22Rv1 (cell line): ENCODE measurements around the gene ZC3H7B.

Experiments used
- ZFX ChIP-seq: fragments of 450-650 bp; IDR thresholded peaks from 2 replicates; pipeline ENCODE4 v1.6.1; 2017; ENCODE audit warnings: antibody characterized with exemption, borderline replicate concordance
- TF ChIP-seq, protein P1 (sequence below): fragments of 450-650 bp; IDR thresholded peaks from 2 replicates; pipeline ENCODE4 v1.5.1; 2017; ENCODE audit warnings: mild to moderate bottlenecking

DNA sequence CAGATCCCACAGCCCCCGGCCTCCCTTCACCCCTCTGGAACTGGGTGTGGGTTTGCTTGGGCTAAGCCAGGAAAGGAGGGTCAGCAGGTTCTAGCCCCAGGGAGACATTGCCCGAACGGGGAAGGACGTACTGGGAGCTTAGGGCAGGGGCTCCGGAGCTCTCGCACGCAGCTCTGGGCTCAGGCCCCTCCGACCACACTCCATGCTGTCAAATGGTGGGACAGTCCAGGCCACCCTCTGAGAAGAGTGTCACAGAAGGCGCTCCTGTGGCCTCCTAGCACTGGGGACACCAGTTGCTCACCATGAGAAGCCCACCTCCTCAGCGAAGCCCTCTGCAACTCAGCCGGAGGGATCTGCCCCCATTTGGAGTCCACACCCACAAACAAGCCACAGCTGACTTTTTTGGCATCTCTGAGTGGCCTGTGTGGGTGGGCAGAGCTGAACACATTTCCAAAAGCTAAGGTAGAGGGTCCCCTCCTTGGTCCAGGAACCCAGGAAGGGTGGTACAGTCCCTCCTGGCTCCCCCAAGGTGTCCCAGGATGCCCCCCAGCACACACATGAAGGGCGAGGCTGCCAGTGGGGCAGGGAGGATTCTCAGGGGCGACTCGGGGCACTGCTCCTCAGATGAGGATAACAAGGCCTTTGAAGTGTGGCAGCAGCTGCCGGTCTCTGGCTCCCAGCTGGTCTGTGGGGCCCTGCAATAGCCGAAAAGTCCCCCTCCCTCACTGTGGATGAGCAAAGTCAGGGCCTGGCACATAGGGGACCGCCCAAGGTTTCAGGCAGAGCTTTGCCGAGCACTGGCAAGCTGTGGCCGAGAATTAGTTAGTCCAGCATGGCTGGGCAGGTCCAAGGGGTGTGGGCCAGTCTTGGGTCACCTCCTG is 67.5 kb downstream of the ZC3H7B start:
- TF ChIP-seq, protein P1, sequence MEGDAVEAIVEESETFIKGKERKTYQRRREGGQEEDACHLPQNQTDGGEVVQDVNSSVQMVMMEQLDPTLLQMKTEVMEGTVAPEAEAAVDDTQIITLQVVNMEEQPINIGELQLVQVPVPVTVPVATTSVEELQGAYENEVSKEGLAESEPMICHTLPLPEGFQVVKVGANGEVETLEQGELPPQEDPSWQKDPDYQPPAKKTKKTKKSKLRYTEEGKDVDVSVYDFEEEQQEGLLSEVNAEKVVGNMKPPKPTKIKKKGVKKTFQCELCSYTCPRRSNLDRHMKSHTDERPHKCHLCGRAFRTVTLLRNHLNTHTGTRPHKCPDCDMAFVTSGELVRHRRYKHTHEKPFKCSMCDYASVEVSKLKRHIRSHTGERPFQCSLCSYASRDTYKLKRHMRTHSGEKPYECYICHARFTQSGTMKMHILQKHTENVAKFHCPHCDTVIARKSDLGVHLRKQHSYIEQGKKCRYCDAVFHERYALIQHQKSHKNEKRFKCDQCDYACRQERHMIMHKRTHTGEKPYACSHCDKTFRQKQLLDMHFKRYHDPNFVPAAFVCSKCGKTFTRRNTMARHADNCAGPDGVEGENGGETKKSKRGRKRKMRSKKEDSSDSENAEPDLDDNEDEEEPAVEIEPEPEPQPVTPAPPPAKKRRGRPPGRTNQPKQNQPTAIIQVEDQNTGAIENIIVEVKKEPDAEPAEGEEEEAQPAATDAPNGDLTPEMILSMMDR, result no peak
- TF ChIP-seq ZFX, result no peak
